ENCODE results near the gene TMEM87A. TPM values are rescaled to one million over a fixed set of nuclear protein-coding genes. Genes with fewer than 3 reads are reported as not detected.
A peak's percentile ranks its signal among the peaks of the same experiment; 100 is the strongest.
"Not testable (repeated sequence)": the region's sequence is repeated elsewhere in the genome, so short reads cannot be mapped to it uniquely, and the experiment has no call there.

The TMEM87A gene, protein sequence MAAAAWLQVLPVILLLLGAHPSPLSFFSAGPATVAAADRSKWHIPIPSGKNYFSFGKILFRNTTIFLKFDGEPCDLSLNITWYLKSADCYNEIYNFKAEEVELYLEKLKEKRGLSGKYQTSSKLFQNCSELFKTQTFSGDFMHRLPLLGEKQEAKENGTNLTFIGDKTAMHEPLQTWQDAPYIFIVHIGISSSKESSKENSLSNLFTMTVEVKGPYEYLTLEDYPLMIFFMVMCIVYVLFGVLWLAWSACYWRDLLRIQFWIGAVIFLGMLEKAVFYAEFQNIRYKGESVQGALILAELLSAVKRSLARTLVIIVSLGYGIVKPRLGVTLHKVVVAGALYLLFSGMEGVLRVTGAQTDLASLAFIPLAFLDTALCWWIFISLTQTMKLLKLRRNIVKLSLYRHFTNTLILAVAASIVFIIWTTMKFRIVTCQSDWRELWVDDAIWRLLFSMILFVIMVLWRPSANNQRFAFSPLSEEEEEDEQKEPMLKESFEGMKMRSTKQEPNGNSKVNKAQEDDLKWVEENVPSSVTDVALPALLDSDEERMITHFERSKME
- 10 to 100 TPM; 20.5 to 33.6 (median 23.2) TPM for total RNA-seq
- polyA plus RNA-seq: 13.6 TPM
- long read RNA-seq, donor 1, transcript TMEM87A-202 (20 exons, 3,109 nt): major isoform, 57 of 69 reads
- long read RNA-seq, donor 1, partial matches to known transcripts: 4 of 69 reads
- long read RNA-seq, donor 1, other reads (novel, unspliced or antisense): 8 of 69 reads
- long read RNA-seq, donor 2, transcript TMEM87A-202 (20 exons, 3,109 nt): major isoform, 22 of 26 reads
- long read RNA-seq, donor 2, partial matches to known transcripts: 0 of 26 reads
- long read RNA-seq, donor 2, other reads (novel, unspliced or antisense): 4 of 26 reads
- long read RNA-seq, donor 3, transcript TMEM87A-202 (20 exons, 3,109 nt): major isoform, 141 of 180 reads
- long read RNA-seq, donor 3, partial matches to known transcripts: 6 of 180 reads
- long read RNA-seq, donor 3, other reads (novel, unspliced or antisense): 31 of 180 reads
- long read RNA-seq, donor 4, transcript TMEM87A-202 (20 exons, 3,109 nt): major isoform, 27 of 32 reads
- long read RNA-seq, donor 4, partial matches to known transcripts: 1 of 32 reads
- long read RNA-seq, donor 4, other reads (novel, unspliced or antisense): 4 of 32 reads

DNA sequence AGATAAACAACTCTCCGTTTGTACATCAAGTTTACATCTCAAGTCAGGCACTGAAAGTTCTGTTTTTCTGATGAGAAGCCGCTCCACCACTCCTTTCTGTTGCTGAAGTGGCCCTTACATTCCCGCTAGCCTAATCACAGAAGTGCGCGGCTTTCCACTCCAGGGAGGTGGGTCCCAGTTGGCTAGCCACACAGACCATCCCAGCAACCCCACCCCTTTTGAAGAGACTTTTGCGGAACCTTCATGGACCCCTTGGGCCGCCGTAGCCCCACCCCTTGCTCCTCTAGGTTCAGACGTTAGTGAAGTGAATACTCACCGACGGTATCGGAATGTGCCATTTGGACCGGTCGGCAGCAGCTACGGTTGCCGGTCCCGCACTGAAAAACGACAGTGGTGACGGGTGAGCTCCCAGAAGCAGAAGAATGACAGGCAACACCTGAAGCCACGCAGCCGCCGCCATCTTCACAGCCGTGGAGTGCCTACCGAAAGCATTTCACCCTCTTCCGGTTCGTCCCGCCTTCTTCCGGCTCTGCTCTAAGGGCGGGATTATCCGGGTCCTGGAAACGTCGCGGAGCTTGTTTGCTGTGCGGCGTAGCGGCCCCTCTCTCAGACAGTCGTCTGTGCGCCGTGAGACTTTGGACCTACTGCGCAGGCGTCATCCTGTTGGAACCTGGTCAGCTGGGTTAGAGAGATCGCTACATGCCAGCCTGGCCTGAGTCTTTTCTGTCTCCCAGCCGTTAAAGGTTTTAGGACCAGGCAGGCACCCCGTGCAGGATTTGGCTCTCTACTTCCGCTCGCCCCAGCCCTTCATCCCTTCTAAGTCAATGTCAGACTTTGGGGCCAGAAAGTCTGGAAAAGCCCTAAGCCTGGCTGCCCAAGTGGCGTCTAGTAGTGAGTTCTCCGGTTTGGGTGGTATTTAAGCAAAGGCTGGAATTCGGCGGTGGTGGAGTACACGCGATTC lies at the start of gene TMEM87A, which contains the start of gene GANC:
TMEM87A (minus strand) TSS at position 495 of the 961 bp plus-strand sequence; CDS start at position 460, 35 bp downstream.
GANC (plus strand) TSS at position 263 of the 961 bp plus-strand sequence. CDS start 1,281 bp downstream, outside the sequence.
- Histone ChIP-seq H3K27me3 (ENCODE audit: control insufficient read depth, insufficient read depth) (no peaks in the 10 kb centered on the region), H3K9me3 (ENCODE audit: control insufficient read depth, low read length) (no peaks in the 10 kb centered on the region), H3K27ac (ENCODE audit: low read length) (peak within 1 kb of the TSS; percentile 100), H3K4me1 (ENCODE audit: control insufficient read depth, insufficient read depth, low read length) (no peaks in the 10 kb centered on the region), H3K4me3 (ENCODE audit: low read length) (peak within 1 kb of the TSS; percentile 77)
- under 1% methylated on average over 52 of the region's 52 CpGs for WGBS
- ATAC-seq (peak; percentile 99), DNase-seq (peak; percentile 98)
- intact Hi-C loops (cut with DNase I): no loop called here

GRCh38 chr15:42319206-42319605 lies 46.0 kb upstream of the TMEM87A start:
- Histone ChIP-seq H3K4me3 (ENCODE audit: low read length) (no peak overlapping the region), H3K9me3 (ENCODE audit: control insufficient read depth, low read length) (no peaks in the 10 kb centered on the region), H3K27ac (ENCODE audit: low read length) (no peak overlapping the region), H3K27me3 (ENCODE audit: control insufficient read depth, insufficient read depth) (no peaks in the 10 kb centered on the region), H3K4me1 (ENCODE audit: control insufficient read depth, insufficient read depth, low read length) (no peaks in the 10 kb centered on the region)
- ATAC-seq: no peak
- 98% methylated on average over 2 of the region's 2 CpGs for WGBS
- intact Hi-C loops (cut with DNase I): no loop called here
- DNase-seq: no peak

DNA sequence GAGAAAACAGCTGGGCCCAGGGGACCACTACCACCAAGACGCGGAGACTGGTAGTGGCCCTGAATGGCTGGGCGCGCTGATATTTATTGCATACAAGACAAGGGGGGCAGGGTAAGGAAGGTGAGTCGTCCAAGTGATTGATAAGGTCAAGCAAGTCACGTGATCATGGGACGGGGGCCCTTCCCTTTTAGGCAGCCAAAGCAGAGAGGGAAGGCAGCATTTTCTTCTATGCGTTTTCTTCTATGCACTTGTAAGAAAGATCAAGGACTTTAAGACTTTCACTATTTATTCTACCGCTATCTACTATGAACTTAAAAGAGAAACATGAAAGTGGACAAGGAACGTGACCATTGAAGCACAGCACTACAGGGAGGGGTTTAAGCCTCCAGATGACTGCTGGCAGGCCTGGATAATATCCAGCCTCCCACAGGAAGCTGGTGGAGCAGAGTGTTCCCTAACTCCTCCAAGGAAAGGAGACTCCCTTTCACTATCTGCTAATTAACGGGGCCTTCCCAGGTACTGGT lies 43.1 kb upstream of the TMEM87A start:
- H3K4me1 ChIP-seq (ENCODE audit: control insufficient read depth, insufficient read depth, low read length); intact Hi-C loops (cut with DNase I); H3K9me3 ChIP-seq (ENCODE audit: control insufficient read depth, low read length); DNase-seq; H3K27ac ChIP-seq (ENCODE audit: low read length); ATAC-seq; H3K4me3 ChIP-seq (ENCODE audit: low read length); H3K27me3 ChIP-seq (ENCODE audit: control insufficient read depth, insufficient read depth): not testable (repeated sequence)
- WGBS: 68% methylated on average over 11 of the region's 11 CpGs

GRCh38 chr15:42315521-42315920 lies 42.3 kb upstream of the TMEM87A start:
- H3K27me3 ChIP-seq (ENCODE audit: control insufficient read depth, insufficient read depth): no peaks in the 10 kb centered on the region
- no peak overlapping the region for H3K27ac ChIP-seq (ENCODE audit: low read length)
- intact Hi-C loops (cut with DNase I): no loop called here
- no peak for ATAC-seq
- H3K4me1 ChIP-seq (ENCODE audit: control insufficient read depth, insufficient read depth, low read length): no peaks in the 10 kb centered on the region
- no peaks in the 10 kb centered on the region for H3K9me3 ChIP-seq (ENCODE audit: control insufficient read depth, low read length)
- H3K4me3 ChIP-seq (ENCODE audit: low read length): no peak overlapping the region
- DNase-seq: no peak
- 84% methylated on average over 1 of the region's 1 CpG for WGBS

DNA sequence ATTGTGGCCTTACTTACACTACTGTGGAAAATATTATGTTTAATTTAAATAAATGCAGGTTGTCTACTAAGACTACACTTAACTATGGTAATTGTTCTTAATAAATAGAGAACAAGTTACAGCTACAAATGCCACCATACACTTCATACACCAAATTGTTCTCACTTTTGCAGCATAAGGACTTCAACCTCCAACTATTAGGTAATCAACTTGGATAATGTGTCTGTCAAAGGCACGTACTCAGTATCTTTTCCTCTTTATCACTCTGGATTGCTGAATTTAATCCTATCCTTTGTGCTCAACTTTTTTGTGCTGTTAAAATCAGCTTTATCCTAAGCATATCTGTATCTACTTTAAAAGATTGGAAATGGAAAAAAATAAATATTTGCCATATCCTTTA lies 41.6 kb upstream of the TMEM87A start:
- Histone ChIP-seq H3K27ac (ENCODE audit: low read length) (no peak overlapping the region), H3K4me1 (ENCODE audit: control insufficient read depth, insufficient read depth, low read length) (no peaks in the 10 kb centered on the region), H3K27me3 (ENCODE audit: control insufficient read depth, insufficient read depth) (no peaks in the 10 kb centered on the region), H3K9me3 (ENCODE audit: control insufficient read depth, low read length) (no peaks in the 10 kb centered on the region), H3K4me3 (ENCODE audit: low read length) (no peak overlapping the region)
- ATAC-seq: no peak
- 69% methylated on average over 1 of the region's 1 CpG for WGBS
- intact Hi-C loops (cut with DNase I): no loop called here
- DNase-seq: no peak

DNA sequence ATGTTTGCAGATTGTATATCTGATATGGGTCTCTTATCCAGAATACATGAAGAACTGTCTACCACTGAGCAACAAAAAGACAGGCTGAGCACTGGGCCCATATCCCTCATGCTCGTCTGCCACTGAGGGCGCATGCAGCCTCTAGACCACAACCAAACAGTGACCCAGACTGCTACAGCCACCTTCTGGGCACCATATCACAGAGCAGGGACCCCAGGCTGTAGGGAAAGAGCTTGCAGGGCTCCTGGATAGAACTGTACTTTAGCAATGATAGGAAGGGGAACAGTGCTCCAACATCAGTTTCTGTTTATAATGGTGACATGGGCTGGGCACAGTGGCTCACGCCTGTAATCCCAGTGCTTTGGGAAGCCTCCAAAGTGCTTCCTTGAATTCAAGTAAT lies 40.2 kb upstream of the TMEM87A start:
- WGBS: 34% methylated on average over 3 of the region's 3 CpGs
- DNase-seq (no peak), ATAC-seq (no peak)
- Histone ChIP-seq H3K27ac (ENCODE audit: low read length) (no peak overlapping the region), H3K27me3 (ENCODE audit: control insufficient read depth, insufficient read depth) (no peaks in the 10 kb centered on the region), H3K9me3 (ENCODE audit: control insufficient read depth, low read length) (no peaks in the 10 kb centered on the region), H3K4me1 (ENCODE audit: control insufficient read depth, insufficient read depth, low read length) (no peaks in the 10 kb centered on the region), H3K4me3 (ENCODE audit: low read length) (no peak overlapping the region)
- intact Hi-C loops (cut with DNase I): no loop called here

GRCh38 chr15:42306681-42307080 lies 33.4 kb upstream of the TMEM87A start:
- H3K4me1 ChIP-seq (ENCODE audit: control insufficient read depth, insufficient read depth, low read length): no peaks in the 10 kb centered on the region
- WGBS: 71% methylated on average over 1 of the region's 1 CpG
- H3K4me3 ChIP-seq (ENCODE audit: low read length): no peak overlapping the region
- DNase-seq: no peak
- no peak overlapping the region for H3K27ac ChIP-seq (ENCODE audit: low read length)
- no peak for ATAC-seq
- H3K9me3 ChIP-seq (ENCODE audit: control insufficient read depth, low read length): no peaks in the 10 kb centered on the region
- no peaks in the 10 kb centered on the region for H3K27me3 ChIP-seq (ENCODE audit: control insufficient read depth, insufficient read depth)
- intact Hi-C loops (cut with DNase I): no loop called here

- H3K27me3 ChIP-seq (ENCODE audit: control insufficient read depth, insufficient read depth); DNase-seq; H3K4me3 ChIP-seq (ENCODE audit: low read length); H3K4me1 ChIP-seq (ENCODE audit: control insufficient read depth, insufficient read depth, low read length); H3K9me3 ChIP-seq (ENCODE audit: control insufficient read depth, low read length); ATAC-seq; intact Hi-C loops (cut with DNase I); H3K27ac ChIP-seq (ENCODE audit: low read length): not testable (repeated sequence)
- 76% methylated on average over 4 of the region's 4 CpGs for WGBS
Observed at GRCh38 chr15:42301004-42301403, 27.8 kb upstream of the TMEM87A start.

DNA sequence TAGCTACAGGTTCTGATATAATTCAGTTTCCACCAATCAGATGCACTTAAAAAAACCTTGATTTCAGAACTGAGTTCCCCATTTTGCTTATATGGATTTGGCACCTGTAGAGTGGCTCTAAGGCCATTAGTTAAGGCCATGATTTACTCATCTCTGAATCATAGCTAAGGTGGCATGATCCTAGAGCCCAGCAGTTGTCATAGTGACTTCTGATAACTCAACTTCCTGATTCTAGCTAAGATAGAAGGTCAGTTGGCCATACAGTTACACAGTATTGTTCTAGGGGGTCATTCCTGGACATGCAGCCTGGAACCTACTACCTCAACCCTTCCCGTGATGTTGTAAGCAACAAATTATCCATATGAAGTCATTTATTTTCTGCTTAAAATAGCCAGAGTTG lies 15.9 kb upstream of the TMEM87A start:
- ATAC-seq: no peak
- no peaks in the 10 kb centered on the region for H3K9me3 ChIP-seq (ENCODE audit: control insufficient read depth, low read length)
- no peaks in the 10 kb centered on the region for H3K4me1 ChIP-seq (ENCODE audit: control insufficient read depth, insufficient read depth, low read length)
- no peak overlapping the region for H3K4me3 ChIP-seq (ENCODE audit: low read length)
- DNase-seq: no peak
- intact Hi-C loops (cut with DNase I): no loop called here
- no peak overlapping the region for H3K27ac ChIP-seq (ENCODE audit: low read length)
- no peaks in the 10 kb centered on the region for H3K27me3 ChIP-seq (ENCODE audit: control insufficient read depth, insufficient read depth)
- WGBS: 97% methylated on average over 1 of the region's 1 CpG

- no peak overlapping the region for H3K27ac ChIP-seq (ENCODE audit: low read length)
- intact Hi-C loops (cut with DNase I): no loop called here
- no peak for ATAC-seq
Observed at GRCh38 chr15:42287931-42288330, 14.7 kb upstream of the TMEM87A start.

More at GRCh38 chr15:42287931-42288330, 14.7 kb upstream of the TMEM87A start:
- DNase-seq: no peak
- no peaks in the 10 kb centered on the region for H3K4me1 ChIP-seq (ENCODE audit: control insufficient read depth, insufficient read depth, low read length)
- no peaks in the 10 kb centered on the region for H3K27me3 ChIP-seq (ENCODE audit: control insufficient read depth, insufficient read depth)
- H3K4me3 ChIP-seq (ENCODE audit: low read length): no peak overlapping the region
- H3K9me3 ChIP-seq (ENCODE audit: control insufficient read depth, low read length): no peaks in the 10 kb centered on the region
- 98% methylated on average over 4 of the region's 4 CpGs for WGBS

All from right cardiac atrium (tissue), 5 donors.